GM18505 (cell line): ENCODE results near the gene CDK5R1.

ENCODE experiments used
- ATAC-seq: cut with Tn5 transposase; IDR thresholded peaks from one replicate; pipeline ENCODE4 v1.9.1; 2021; ENCODE audit not compliant: unreplicated experiment
- POLR2A ChIP-seq: IDR thresholded peaks from 4 replicates; pipeline ENCODE4 v1.6.1; 2011; ENCODE audit warnings: borderline replicate concordance; ENCODE audit not compliant: insufficient read depth, insufficient read length; ENCODE audit errors: extremely low read depth

The CDK5R1 gene

GRCh38 chr17:32482568-32483320 is 4.0 kb upstream of the CDK5R1 start:
- TF ChIP-seq POLR2A: no peak
- no peak for ATAC-seq

DNA sequence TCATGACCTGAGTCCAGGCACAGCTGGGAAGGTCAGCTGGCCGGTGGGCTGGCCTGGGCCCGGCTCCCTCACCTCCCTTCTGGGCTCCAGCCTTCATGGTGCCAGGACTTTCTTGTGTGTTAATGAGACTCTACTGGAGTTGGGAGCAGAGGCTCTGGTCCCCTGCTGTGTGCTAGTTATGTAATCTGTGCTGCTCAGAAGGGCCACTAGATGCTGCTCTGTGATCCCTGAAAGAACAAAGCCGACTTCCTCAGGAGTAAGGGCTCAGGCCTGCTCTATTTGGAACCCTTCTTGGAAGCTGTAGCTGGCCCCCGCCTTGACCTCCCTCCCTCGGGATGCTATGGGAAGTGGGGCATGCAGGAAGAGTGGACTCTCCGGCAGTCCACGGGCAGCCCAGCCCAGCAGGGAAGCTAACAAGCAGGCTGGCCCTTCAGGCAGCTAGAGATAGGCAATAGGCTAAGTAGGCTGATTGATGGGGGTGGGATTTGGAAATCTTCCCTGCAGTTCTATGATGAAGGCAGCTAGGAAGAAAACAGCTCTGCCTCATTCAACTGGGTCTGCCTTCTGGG is 3.3 kb upstream of the CDK5R1 start:
- TF ChIP-seq POLR2A: peak; percentile 28
- ATAC-seq: no peak

GRCh38 chr17:32484041-32484461 is 2.7 kb upstream of the CDK5R1 start:
- no peak for ATAC-seq
- no peak for TF ChIP-seq POLR2A

- no peak for TF ChIP-seq POLR2A
- ATAC-seq: no peak
These were observed 2.2 kb upstream of the CDK5R1 start for GRCh38 chr17:32484628-32485027.

DNA sequence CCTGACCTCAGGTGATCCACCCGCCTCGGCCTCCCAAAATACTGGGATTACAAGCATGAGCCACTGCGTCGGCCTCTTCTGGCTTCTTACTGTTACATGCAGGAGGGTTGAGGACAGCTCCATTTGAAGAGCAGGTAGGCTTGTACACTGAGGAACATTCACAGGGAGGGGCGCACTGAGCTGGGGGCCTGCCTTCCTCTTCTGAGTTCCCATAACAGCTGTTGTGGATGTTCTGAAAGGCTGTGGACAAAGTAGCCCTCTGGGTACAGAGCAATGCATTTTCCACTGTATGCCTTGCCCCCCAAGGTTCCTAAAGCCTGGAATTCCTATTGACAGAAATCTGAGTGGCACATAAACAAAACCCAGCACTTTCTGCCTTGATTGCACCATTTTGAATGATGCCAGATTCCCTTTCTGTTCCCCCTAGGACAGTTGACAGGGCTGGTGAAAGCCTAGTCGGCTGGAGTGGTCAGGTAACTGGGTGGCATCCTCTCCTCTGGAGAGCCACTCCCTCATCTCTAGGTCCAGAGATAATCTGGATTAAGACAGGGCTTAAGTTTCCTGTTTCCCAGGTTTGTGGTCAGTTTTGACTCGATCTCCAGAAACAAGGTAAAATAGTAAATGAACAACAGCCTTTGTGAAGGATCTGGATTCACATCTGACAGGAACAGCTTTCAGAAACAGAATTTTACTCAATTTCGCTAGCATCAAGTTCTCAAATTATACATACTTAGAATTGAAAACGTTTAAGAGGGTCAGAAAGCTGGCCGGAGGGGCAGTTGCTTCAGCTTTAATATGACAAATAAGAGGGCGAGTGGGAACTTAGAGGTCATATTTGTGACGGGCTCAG is 1.3 kb upstream of the CDK5R1 start:
- no peak for TF ChIP-seq POLR2A
- ATAC-seq: no peak

- no peak for TF ChIP-seq POLR2A
- ATAC-seq: peak; percentile 48
These were observed 587 bp upstream of the CDK5R1 start for GRCh38 chr17:32486111-32486700.

- no peak for ATAC-seq
- TF ChIP-seq POLR2A: peak; percentile 46
These were observed 832 bp downstream of the CDK5R1 start for GRCh38 chr17:32487473-32488176.

GRCh38 chr17:32488177-32488542 is 1.4 kb downstream of the CDK5R1 start:
- no peak for ATAC-seq

DNA sequence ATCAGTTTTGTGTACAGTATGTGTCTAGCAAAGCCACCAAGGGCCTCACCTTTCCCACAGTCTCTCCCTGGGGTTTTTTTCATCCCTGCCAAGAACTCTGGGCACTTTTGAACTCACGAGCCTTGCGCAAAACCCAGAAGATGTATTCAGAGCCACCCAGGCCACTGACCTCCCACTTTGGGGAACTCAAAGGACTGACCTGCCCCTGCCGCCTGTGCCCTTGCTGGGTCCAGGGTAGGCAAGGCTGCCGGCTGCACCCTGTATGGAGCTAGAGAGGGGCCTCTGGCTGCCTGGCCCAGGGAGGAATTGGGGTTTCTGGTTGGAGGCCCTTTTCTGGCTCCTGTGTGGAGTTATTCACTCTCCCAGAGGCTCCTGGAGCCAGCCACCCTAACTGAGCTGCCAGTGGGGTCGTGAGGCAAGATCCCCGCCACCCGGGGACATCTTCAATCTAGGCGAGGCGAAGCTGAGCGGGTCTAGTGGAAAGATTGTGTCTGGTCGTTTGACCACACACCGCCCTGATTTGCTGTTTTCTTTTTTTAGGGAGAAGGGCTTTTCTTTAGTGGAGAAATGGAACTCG is 1.9 kb downstream of the CDK5R1 start:
- ATAC-seq: no peak
- no peak for TF ChIP-seq POLR2A

More at GRCh38 chr17:32488177-32488542, 1.4 kb downstream of the CDK5R1 start:
- no peak for TF ChIP-seq POLR2A

GRCh38 chr17:32489320-32490100 is 2.7 kb downstream of the CDK5R1 start:
- ATAC-seq: no peak
- peak; percentile 23 for TF ChIP-seq POLR2A

DNA sequence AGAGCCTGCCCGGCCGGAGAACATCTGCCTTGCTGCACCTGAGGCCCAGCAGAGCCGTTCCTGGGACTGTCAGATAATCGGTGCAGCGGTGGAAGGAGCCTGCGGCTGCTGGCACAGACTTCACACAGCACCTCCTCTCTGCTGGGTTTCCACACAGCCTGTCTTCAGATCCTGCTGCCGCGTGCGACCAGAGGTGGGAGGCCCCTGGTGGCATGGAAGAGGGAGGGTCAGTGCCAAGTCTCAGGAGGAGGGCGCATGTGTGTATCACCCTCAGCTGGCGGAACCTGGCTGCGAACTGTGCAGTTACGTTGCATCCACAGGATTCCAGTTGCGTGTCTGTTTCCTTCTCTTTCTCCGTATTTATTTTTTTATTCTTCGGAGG is 3.3 kb downstream of the CDK5R1 start:
- no peak for ATAC-seq
- no peak for TF ChIP-seq POLR2A
